Measurements from ENCODE around the gene GOLT1B.

GOLT1B gene

DNA sequence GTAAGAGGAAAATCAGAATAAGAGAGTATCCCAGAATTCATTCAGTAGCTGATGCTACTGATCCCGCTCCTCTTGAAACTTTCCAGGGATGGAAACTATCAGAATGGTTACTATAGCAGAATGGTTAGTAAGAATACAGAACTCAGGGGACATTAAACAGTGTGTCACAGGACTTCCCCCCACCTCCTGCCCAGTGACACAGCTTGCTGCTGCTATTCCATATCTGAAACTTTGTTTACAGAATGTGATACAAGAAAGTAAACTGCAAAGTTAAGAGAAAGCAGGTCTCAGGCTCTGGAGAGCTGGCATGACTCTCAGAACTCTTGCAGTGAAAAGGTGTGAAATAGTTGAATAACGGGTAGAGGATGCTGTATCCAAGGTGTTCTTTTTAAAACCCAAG lies 27.9 kb downstream of the GOLT1B start:
- Mint-ChIP-seq H3K4me1 (ENCODE audit: low read depth) (peaks cover 11% of the 10 kb centered on the region), H3K27ac (no peak overlapping the region), H3K27me3 (peaks cover 45% of the 10 kb centered on the region), H3K9me3 (peaks cover 4% of the 10 kb centered on the region), H3K4me3 (no peak overlapping the region), H3K36me3 (ENCODE audit: low read depth) (no peaks in the 10 kb centered on the region)
- intact Hi-C loops (cut with micrococcal nuclease): no loop called here

DNA sequence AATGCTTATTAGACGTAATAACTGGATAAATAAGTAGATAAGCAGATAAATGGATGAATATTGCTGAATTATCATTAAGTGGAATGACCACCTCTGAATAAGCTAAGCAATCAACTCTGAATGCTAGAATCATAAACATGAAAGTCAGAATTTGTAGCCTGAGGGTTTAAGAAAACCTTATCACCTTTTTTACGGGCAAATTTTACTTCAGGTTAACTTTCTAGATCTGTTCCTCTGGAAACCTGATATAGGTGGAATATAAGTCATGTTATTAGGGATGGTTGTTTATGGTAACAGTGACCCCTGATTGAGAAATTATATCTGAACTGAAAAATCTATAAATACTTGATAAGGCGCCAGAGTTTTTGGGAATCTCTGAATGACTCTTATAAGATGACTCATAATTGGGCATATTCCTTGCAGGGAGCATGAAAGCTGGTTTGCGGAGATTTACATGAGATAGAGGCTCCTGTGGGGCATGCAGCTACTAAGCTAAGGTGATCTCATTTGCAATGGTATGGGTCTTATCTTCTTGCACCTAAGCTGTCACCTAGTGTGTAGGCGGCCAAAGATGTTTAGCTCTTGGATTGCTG lies 36.6 kb downstream of the GOLT1B start:
- Mint-ChIP-seq H3K27me3 (peaks cover 2% of the 10 kb centered on the region), H3K36me3 (ENCODE audit: low read depth) (no peaks in the 10 kb centered on the region), H3K4me3 (no peak overlapping the region), H3K4me1 (ENCODE audit: low read depth) (no peaks in the 10 kb centered on the region), H3K9me3 (no peaks in the 10 kb centered on the region), H3K27ac (no peak overlapping the region)
- intact Hi-C loops (cut with micrococcal nuclease): no loop called here

DNA sequence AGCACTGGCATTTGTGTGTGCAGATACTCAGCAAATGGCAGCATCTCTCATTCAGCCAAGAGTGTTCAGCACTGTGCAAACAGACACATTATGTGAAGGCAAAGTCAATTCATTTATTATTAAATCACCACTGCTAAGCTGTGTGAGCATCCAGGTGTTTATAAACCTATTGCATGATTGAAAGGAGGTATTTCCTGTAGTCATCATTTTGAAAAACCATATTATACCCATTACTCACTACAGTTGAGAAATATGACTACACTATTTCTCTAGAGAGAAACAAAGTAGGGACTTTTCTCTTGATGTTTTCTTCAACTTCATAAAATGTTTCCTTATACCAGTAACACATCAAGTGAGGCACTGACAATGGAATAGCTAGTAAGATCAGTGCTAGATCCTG lies 38.2 kb downstream of the GOLT1B start:
- Mint-ChIP-seq H3K27ac (no peak overlapping the region), H3K4me1 (ENCODE audit: low read depth) (no peaks in the 10 kb centered on the region), H3K27me3 (peaks cover 2% of the 10 kb centered on the region), H3K36me3 (ENCODE audit: low read depth) (no peaks in the 10 kb centered on the region), H3K9me3 (no peaks in the 10 kb centered on the region), H3K4me3 (no peak overlapping the region)
- intact Hi-C loops (cut with micrococcal nuclease): no loop called here

DNA sequence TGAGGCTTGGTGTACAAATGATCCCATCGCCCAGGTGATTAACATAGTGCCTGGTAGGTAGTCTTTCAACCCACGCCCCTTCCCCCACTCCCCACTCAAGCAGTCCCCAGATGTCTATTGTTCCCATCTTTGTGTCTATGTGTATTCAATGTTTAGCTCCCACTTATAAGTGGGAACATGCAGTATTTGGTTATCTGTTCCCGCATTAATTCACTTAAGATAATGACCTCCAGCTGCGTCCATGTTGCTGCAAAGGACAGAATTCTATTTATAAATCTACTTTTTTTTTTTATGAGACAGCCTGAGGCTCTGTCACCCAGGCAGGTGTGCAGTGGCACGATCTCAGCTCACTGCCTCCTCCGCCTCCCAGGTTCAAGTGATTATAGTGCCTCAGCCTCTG lies 40.2 kb downstream of the GOLT1B start:
- intact Hi-C loops (cut with micrococcal nuclease): no loop called here
- no peaks in the 10 kb centered on the region for H3K4me1 Mint-ChIP-seq (ENCODE audit: low read depth)
- no peak overlapping the region for H3K4me3 Mint-ChIP-seq
- no peaks in the 10 kb centered on the region for H3K9me3 Mint-ChIP-seq
- H3K27ac Mint-ChIP-seq: no peak overlapping the region
- H3K27me3 Mint-ChIP-seq: peaks cover 2% of the 10 kb centered on the region
- no peaks in the 10 kb centered on the region for H3K36me3 Mint-ChIP-seq (ENCODE audit: low read depth)

DNA sequence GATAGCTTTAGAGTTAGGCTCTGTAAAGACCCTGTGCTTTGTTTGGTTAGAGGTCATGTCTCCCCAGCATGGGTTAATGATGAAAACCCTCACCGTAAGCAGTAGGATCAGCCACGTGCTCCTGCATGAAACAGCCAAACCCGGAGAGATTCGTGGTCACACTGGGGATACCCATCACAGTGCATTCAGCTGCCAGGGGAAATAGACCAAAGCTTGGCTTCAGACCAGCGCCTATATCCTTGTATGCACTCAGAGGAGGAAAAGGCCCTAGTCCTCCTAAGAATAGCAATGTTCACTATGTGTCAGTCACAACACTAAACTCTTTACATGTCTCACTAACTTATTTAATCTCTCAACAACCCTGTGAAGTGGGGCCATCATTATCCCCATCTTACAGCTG lies 40.8 kb downstream of the GOLT1B start:
- intact Hi-C loops (cut with micrococcal nuclease): no loop called here
- Mint-ChIP-seq H3K4me3 (no peak overlapping the region), H3K27ac (no peak overlapping the region), H3K4me1 (ENCODE audit: low read depth) (no peaks in the 10 kb centered on the region), H3K36me3 (ENCODE audit: low read depth) (no peaks in the 10 kb centered on the region), H3K9me3 (no peaks in the 10 kb centered on the region), H3K27me3 (peaks cover 2% of the 10 kb centered on the region)

DNA sequence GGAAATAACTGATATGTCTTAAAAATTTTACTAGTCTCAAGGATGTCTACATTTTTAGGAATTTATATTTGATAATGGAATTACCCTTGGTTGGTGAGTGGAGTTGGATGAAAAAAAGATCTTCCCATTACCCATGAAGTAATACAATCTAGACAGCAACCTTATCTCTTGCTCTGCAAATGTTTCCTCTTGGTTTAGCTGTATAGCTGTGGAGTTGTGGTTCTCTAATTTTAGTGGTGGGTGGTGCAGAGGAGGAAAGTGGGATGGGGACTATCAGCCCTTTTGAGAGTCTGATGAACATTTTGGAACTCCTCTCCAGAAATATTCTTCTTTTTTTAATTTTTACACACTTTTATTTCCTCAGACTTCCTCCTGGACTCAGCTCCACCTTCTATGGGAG lies 41.6 kb downstream of the GOLT1B start:
- Mint-ChIP-seq H3K27ac (no peak overlapping the region), H3K36me3 (ENCODE audit: low read depth) (no peaks in the 10 kb centered on the region), H3K4me3 (no peak overlapping the region), H3K9me3 (no peaks in the 10 kb centered on the region), H3K4me1 (ENCODE audit: low read depth) (no peaks in the 10 kb centered on the region), H3K27me3 (peaks cover 2% of the 10 kb centered on the region)
- intact Hi-C loops (cut with micrococcal nuclease): no loop called here

DNA sequence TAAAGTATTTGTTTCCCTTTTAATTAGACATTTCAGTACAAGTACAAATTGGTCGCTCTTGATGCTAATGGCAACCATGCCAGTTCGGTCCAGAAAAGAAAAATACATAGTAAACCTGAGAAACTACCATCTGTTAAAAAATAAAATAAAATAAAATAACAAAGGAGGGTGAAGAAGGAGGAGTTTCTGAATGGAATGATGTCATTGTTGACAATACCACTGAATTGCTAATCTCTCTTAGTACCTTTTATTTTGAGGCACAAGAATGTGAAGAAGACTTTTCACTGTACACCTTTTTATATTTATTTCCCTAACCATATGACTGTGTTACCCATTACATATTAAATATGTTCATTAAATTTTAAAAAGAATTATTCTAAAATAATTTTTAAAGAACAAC lies 44.0 kb downstream of the GOLT1B start:
- Mint-ChIP-seq H3K9me3 (no peaks in the 10 kb centered on the region), H3K4me1 (ENCODE audit: low read depth) (no peaks in the 10 kb centered on the region), H3K4me3 (no peak overlapping the region), H3K27ac (no peak overlapping the region), H3K27me3 (peaks cover 2% of the 10 kb centered on the region), H3K36me3 (ENCODE audit: low read depth) (no peaks in the 10 kb centered on the region)
- intact Hi-C loops (cut with micrococcal nuclease): no loop called here

DNA sequence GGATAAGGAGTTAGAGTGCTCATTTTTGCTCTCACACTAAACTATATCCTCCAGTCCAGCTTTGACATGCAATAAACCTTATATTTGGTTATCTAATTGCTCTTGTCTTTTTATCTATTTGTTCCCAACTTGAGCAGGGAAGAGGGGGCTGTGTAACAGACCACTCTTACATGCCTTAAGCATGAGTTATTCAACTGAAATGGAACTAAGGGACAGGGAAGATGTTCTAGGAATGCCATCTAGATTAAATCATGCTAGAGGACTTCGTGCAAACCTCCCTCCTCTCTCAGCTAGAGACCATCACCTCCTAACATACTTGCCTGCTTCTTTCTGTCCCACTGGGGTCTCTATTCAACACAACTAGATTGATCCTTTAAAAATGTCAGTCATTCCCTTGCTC lies 45.1 kb downstream of the GOLT1B start:
- intact Hi-C loops (cut with micrococcal nuclease): no loop called here
- Mint-ChIP-seq H3K4me3 (no peak overlapping the region), H3K27ac (no peak overlapping the region), H3K9me3 (no peaks in the 10 kb centered on the region), H3K27me3 (peaks cover 2% of the 10 kb centered on the region), H3K36me3 (ENCODE audit: low read depth) (no peaks in the 10 kb centered on the region), H3K4me1 (ENCODE audit: low read depth) (no peaks in the 10 kb centered on the region)

DNA sequence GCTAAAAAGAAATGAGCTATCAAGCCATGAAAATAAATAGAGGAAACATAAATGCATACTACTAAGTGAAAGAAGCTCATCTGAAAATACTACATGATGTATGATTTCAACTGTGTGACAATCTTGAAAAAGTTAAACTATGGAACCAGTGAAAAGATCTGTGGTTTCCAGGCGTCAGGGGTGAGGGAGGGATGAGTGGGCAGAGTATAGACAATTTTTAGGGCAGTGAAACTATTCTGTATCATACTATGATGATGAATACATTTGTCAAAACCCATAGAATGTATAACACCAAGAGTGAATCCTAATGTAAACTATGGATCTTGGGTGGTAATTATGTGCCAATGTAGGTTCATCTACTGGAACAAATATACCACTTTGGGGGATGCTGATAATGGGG lies 45.8 kb downstream of the GOLT1B start:
- H3K27ac Mint-ChIP-seq: no peak overlapping the region
- H3K27me3 Mint-ChIP-seq: peaks cover 2% of the 10 kb centered on the region
- intact Hi-C loops (cut with micrococcal nuclease): no loop called here
- H3K9me3 Mint-ChIP-seq: no peaks in the 10 kb centered on the region
- H3K4me3 Mint-ChIP-seq: no peak overlapping the region
- H3K4me1 Mint-ChIP-seq (ENCODE audit: low read depth): no peaks in the 10 kb centered on the region
- H3K36me3 Mint-ChIP-seq (ENCODE audit: low read depth): no peaks in the 10 kb centered on the region

DNA sequence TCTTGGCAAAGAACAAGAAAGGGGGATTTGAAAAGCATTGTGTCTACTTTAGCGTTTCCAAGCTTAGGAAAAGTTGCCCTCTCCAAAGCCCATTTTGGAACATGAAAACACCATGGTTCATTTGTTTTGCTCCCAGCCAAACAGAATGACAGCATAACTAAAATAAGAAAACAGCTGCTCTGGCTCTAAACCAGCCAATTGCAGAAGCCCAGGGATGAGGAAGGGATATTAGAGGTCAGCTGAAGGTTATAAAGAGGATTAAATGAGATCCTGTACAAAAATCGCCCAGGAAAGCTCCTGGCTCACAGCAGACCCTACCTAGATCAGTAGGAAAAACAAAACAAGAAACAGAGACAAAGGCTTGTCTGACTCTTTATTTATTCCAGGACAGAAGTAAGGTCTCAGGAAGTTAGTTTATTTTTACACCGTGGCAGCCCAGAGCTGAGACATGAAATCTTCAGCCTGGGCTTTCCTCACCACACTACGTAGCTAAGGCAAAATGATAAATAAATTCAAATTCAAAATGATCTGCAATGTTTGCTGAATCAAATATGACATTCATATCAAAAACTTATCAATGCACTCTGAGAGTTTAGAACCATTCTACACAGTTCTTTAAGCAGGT lies 50.4 kb downstream of the GOLT1B start:
- Mint-ChIP-seq H3K4me3 (no peak overlapping the region), H3K27ac (no peak overlapping the region), H3K4me1 (ENCODE audit: low read depth) (no peaks in the 10 kb centered on the region), H3K27me3 (no peaks in the 10 kb centered on the region), H3K36me3 (ENCODE audit: low read depth) (no peaks in the 10 kb centered on the region), H3K9me3 (peaks cover 11% of the 10 kb centered on the region)
- intact Hi-C loops (cut with micrococcal nuclease): no loop called here

DNA sequence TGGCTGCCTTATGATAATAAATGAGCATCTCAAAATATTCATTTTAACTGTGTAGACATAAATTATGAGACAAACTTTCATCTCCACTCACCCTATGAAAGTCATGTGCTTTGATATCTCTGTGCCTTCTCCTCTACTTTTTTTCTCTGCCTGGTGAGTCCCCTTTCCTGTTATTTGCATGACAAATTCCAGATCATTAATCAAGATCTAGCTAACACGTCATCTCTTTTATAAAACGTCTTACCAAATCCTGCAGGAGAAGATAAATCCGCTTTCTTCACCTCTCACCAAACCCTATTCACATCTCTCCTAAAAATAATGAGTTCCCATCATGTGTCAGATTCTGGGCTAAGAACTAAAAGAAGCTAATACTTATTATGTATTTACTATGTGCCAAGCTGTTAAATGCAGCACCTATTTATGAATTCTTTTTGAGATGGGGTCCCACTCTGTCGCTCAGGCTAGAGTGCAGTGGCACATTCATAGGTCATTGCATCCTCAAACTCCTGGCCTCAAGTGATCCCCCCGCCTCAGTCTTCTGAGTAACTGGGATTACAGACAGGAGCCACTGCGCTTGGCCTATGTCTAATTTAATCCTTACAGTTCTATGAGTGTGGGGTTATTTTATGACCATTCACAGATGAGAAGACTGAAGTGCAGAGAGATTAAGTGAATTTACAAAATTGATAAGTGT lies 51.2 kb downstream of the GOLT1B start:
- H3K27ac Mint-ChIP-seq: no peak overlapping the region
- no peaks in the 10 kb centered on the region for H3K4me1 Mint-ChIP-seq (ENCODE audit: low read depth)
- H3K9me3 Mint-ChIP-seq: peaks cover 11% of the 10 kb centered on the region
- H3K36me3 Mint-ChIP-seq (ENCODE audit: low read depth): no peaks in the 10 kb centered on the region
- intact Hi-C loops (cut with micrococcal nuclease): no loop called here
- no peak overlapping the region for H3K4me3 Mint-ChIP-seq
- no peaks in the 10 kb centered on the region for H3K27me3 Mint-ChIP-seq

DNA sequence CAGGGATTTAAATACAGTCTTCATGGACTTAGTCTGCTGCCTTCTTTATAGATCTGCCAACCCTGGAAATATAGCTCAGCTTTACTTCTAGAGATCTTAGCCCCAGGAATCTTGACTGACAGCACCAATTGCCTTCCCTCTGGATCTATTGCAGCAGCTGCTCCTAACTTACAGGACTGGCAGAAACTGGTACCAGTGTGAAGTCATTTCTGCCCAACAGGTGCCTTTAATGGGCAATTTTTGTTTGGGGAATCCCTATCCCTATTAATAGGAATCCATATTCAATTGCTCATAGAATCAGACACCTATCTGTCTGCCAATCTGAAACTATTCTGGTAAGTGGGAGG lies 51.7 kb downstream of the GOLT1B start:
- H3K27me3 Mint-ChIP-seq: no peaks in the 10 kb centered on the region
- H3K4me1 Mint-ChIP-seq (ENCODE audit: low read depth): no peaks in the 10 kb centered on the region
- H3K36me3 Mint-ChIP-seq (ENCODE audit: low read depth): no peaks in the 10 kb centered on the region
- intact Hi-C loops (cut with micrococcal nuclease): no loop called here
- peaks cover 11% of the 10 kb centered on the region for H3K9me3 Mint-ChIP-seq
- H3K27ac Mint-ChIP-seq: no peak overlapping the region
- H3K4me3 Mint-ChIP-seq: no peak overlapping the region

DNA sequence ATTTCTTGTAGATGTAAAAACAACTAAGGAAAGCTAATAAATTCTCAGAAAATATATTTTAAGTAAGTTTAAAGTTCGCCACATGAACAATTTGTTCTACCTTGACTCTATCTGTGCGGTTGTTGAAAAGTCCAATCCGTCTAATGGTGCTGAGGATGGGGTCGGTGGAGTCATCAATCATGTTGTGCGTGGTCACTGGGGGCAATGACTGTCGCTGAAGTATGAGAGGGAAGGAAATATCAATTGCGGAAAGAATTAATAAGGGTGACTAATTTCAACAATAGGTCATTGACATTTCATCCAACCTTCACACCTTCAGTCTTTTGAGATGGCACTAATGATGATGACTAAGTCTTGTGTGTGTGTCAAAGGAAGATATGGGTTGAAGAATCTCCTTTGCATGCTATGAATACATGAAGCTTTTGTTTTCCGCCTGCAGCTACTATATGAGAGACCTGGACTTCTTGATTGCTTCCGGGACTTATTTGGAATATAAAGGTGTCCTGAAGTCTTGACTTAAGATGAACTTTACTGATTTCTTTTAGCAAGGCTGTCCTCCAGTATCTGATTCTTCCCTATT lies 56.6 kb downstream of the GOLT1B start:
- Mint-ChIP-seq H3K4me3 (no peak overlapping the region), H3K9me3 (peaks cover 11% of the 10 kb centered on the region), H3K27me3 (no peaks in the 10 kb centered on the region), H3K36me3 (ENCODE audit: low read depth) (no peaks in the 10 kb centered on the region), H3K4me1 (ENCODE audit: low read depth) (no peaks in the 10 kb centered on the region), H3K27ac (no peak overlapping the region)
- intact Hi-C loops (cut with micrococcal nuclease): no loop called here

DNA sequence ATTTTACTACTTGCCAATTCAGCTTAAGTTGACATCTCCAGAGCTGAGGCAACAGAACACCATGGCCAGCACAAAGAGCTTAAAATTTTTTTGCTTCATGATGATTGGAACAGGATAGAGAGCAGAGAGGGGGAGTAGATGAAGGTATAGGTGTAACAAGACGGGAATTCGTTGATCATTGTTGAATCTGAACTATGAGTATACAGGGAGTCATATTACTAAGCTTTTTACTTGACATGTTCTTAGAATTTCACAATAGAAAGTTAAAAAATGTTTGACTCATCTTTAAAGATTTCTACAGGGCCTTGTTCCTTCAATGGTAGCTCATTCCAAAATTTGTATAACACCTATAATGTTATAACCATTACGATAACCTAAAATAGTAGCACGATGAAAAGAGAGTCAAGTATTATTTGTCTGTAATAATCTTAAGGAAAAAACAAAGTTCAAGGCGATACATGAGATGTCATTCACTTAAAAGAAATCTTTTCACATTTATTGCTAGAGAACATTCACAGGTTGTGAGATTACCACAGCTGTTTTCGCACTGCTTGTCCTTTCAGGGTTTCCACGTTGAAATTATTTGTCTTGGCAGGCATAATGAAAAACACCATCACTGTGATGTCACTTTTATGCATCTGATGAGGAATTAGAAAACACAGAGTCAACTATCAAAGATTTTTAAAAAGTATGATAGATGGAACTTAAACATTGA lies 58.4 kb downstream of the GOLT1B start:
- Mint-ChIP-seq H3K4me1 (ENCODE audit: low read depth) (no peaks in the 10 kb centered on the region), H3K27me3 (no peaks in the 10 kb centered on the region), H3K9me3 (no peaks in the 10 kb centered on the region), H3K36me3 (ENCODE audit: low read depth) (no peaks in the 10 kb centered on the region), H3K27ac (no peak overlapping the region), H3K4me3 (no peak overlapping the region)
- intact Hi-C loops (cut with micrococcal nuclease): no loop called here
